Liver (tissue), 9 donors: ENCODE data around the gene SLC27A4. TPM values are rescaled to one million over a fixed set of nuclear protein-coding genes. Genes with fewer than 3 reads are reported as not detected.

ENCODE experiments used
- DNase-seq: peaks from one replicate; pipeline ENCODE4 v3.0.0-alpha.2; 2017; ENCODE audit warnings: low spot score
- H3K27ac ChIP-seq, 2 donors: one replicate each; pipeline ENCODE4 v1.7.0; 2013; ENCODE audit warnings: inconsistent platforms in 2 of 2, low read length in 2 of 2, control low read depth in 1 of 2, low read depth in 1 of 2, mild to moderate bottlenecking in 1 of 2
- H3K27me3 ChIP-seq, 4 donors: one replicate each; pipeline versions ENCODE4 v1.6.1 to v1.7.0; 2013; ENCODE audit warnings: low read length in 3 of 4, inconsistent platforms in 1 of 4, mild to moderate bottlenecking in 1 of 4, moderate library complexity in 1 of 4; ENCODE audit not compliant: control insufficient read depth in 4 of 4, insufficient read depth in 4 of 4
- H3K36me3 ChIP-seq, 4 donors: one replicate each; pipeline versions ENCODE4 v1.6.1 to v1.7.0; 2013; ENCODE audit warnings: low read length in 3 of 4, mild to moderate bottlenecking in 3 of 4, low read depth in 1 of 4, moderate library complexity in 1 of 4; ENCODE audit not compliant: control insufficient read depth in 4 of 4, insufficient read depth in 3 of 4
- H3K4me1 ChIP-seq, 4 donors: one replicate each; pipeline versions ENCODE4 v1.6.1 to v1.7.0; 2013; ENCODE audit warnings: low read length in 3 of 4, mild to moderate bottlenecking in 3 of 4, moderate library complexity in 1 of 4; ENCODE audit not compliant: control insufficient read depth in 4 of 4, insufficient read depth in 4 of 4
- H3K4me3 ChIP-seq, 3 donors: one replicate each; pipeline versions ENCODE4 v1.6.1 to v1.7.0; 2013; ENCODE audit warnings: low read length in 3 of 3, control low read depth in 1 of 3, low read depth in 1 of 3, mild to moderate bottlenecking in 1 of 3
- H3K9ac ChIP-seq, 2 donors: one replicate each; pipeline ENCODE4 v1.7.0; 2013; ENCODE audit warnings: low read length in 2 of 2, mild to moderate bottlenecking in 2 of 2, moderate library complexity in 2 of 2, control low read depth in 1 of 2, low read depth in 1 of 2
- H3K9me3 ChIP-seq, 4 donors: one replicate each; pipeline versions ENCODE4 v1.6.1 to v1.7.0; 2013; ENCODE audit warnings: low read length in 3 of 4; ENCODE audit not compliant: control insufficient read depth in 4 of 4
- ATF3 ChIP-seq: IDR thresholded peaks from 2 replicates; pipeline ENCODE4 v1.6.1; 2016; ENCODE audit warnings: antibody characterized with exemption
- CTCF ChIP-seq: fragments of 150-350 bp; IDR thresholded peaks from 2 replicates; pipeline ENCODE4 v1.5.1; 2017; ENCODE audit warnings: improper control_type of control experiment, low read depth, low read length; ENCODE audit not compliant: missing input control
- EGR1 ChIP-seq, 2 donors: IDR thresholded peaks; 2 replicates each; pipeline ENCODE4 v1.6.1; 2016 to 2018; ENCODE audit warnings: antibody characterized with exemption in 2 of 2, low read depth in 2 of 2
- FOXA1 ChIP-seq: IDR thresholded peaks from 2 replicates; pipeline ENCODE4 v1.6.1; 2016; ENCODE audit warnings: antibody characterized with exemption
- HNF4A ChIP-seq, 2 donors: conservative IDR thresholded peaks; 2 replicates each; pipeline ENCODE4 v1.6.1; 2016; ENCODE audit warnings: antibody characterized with exemption in 2 of 2, mild to moderate bottlenecking in 2 of 2
- HNF4G ChIP-seq: IDR thresholded peaks from 2 replicates; pipeline ENCODE4 v1.6.1; 2016; ENCODE audit warnings: antibody characterized with exemption
- MAX ChIP-seq: IDR thresholded peaks from 2 replicates; pipeline ENCODE4 v1.6.1; 2016; ENCODE audit warnings: antibody characterized with exemption
- NR2F2 ChIP-seq: IDR thresholded peaks from 2 replicates; pipeline ENCODE4 v1.6.1; 2016; ENCODE audit warnings: antibody characterized with exemption
- RAD21 ChIP-seq, 2 donors: IDR thresholded peaks; 2 replicates each; pipeline ENCODE4 v1.6.1; 2016; ENCODE audit warnings: antibody characterized with exemption in 2 of 2, mild to moderate bottlenecking in 2 of 2
- REST ChIP-seq: IDR thresholded peaks from 2 replicates; pipeline ENCODE4 v1.6.1; 2016; ENCODE audit warnings: antibody characterized with exemption, mild to moderate bottlenecking
- RXRA ChIP-seq, 2 donors: IDR thresholded peaks; 2 replicates each; pipeline ENCODE4 v1.6.1; 2017 to 2018; ENCODE audit warnings: antibody characterized with exemption in 2 of 2, mild to moderate bottlenecking in 1 of 2
- SP1 ChIP-seq: IDR thresholded peaks from 2 replicates; pipeline ENCODE4 v1.6.1; 2018; ENCODE audit warnings: antibody characterized with exemption, mild to moderate bottlenecking
- TAF1 ChIP-seq: conservative IDR thresholded peaks from 2 replicates; pipeline ENCODE4 v1.6.1; 2016; ENCODE audit warnings: antibody characterized with exemption, mild to moderate bottlenecking
- YY1 ChIP-seq: IDR thresholded peaks from 2 replicates; pipeline ENCODE4 v1.6.1; 2016; ENCODE audit warnings: antibody characterized with exemption, mild to moderate bottlenecking
- ZBTB33 ChIP-seq: IDR thresholded peaks from 2 replicates; pipeline ENCODE4 v1.6.1; 2016; ENCODE audit warnings: antibody characterized with exemption
- WGBS: extraction: QIAGEN DNeasy Blood & Tissue Kit; methylation state at CpG from one replicate; pipeline ENCODE4 v1.1.7; 2013; 5-methylcytosine and 5-hydroxymethylcytosine counted together
- polyA plus RNA-seq, 2 donors: library from polyadenylated mRNA; stranded (reverse) in 1 of 2; unstranded in 1 of 2; fragments of 200-250 nt in 1 of 2; fragments of >200 nt in 1 of 2; fragmentation: Nextera tagmentation in 1 of 2; extraction: Ambion mirVana in 1 of 2; gene quantifications; one replicate each; pipeline versions ENCODE4 v1.2.1 to v1.2.3, GENCODE V29; 2013 to 2015
- total RNA-seq, 2 donors: library from RNA; depleted of rRNA; stranded (reverse); fragments of >200 nt; gene quantifications; one replicate each; pipeline ENCODE4 v1.2.3, GENCODE V29; 2014
- donor health status: healthy.
- donor health status: healthy.
- donor health status: healthy.
- donor health status: healthy.
- donor health status: healthy.

Gene SLC27A4
- total and polyA plus RNA-seq, 4 donors: 5.9 to 36.4 (median 14.7) TPM

GRCh38 chr9:128292009-128292408 lies 48.3 kb upstream of the SLC27A4 start:
- peaks cover 2 to 15% (median 11%) of the 10 kb centered on the region in 4 donors for H3K4me1 ChIP-seq
- no peaks in the 10 kb centered on the region for H3K27me3 ChIP-seq
- no peaks in the 10 kb centered on the region for H3K9me3 ChIP-seq
- H3K36me3 ChIP-seq: peaks cover 2 to 11% (median 3%) of the 10 kb centered on the region in 4 donors
- H3K27ac ChIP-seq: no peak overlapping the region
- TF ChIP-seq TAF1: no peak
- DNase-seq: no peak
- H3K9ac ChIP-seq: no peak overlapping the region
- no peak overlapping the region for H3K4me3 ChIP-seq
- WGBS: 96% methylated on average over 3 of the region's 3 CpGs

- WGBS: 91% methylated on average over 4 of the region's 4 CpGs
- Histone ChIP-seq H3K4me3 (no peak overlapping the region), H3K9ac (no peak overlapping the region), H3K27ac (no peak overlapping the region), H3K4me1 (peaks cover 2 to 16% (median 13%) of the 10 kb centered on the region in 4 donors), H3K36me3 (peaks cover under 1 to 10% (median 3%) of the 10 kb centered on the region in 4 donors), H3K9me3 (no peaks in the 10 kb centered on the region), H3K27me3 (no peaks in the 10 kb centered on the region)
- DNase-seq: no peak
- TF ChIP-seq RXRA (IDR thresholded peaks at IDR 0.05) (no peak), ZBTB33 (no peak), ATF3 (no peak), NR2F2 (no peak), HNF4A (conservative IDR thresholded peaks at IDR 0.05) (no peak), REST (no peak), EGR1 (IDR thresholded peaks at IDR 0.05; ENCODE audit: low read depth in 2 of 2) (no peak), MAX (no peak), FOXA1 (no peak), SP1 (no peak), TAF1 (no peak), YY1 (no peak), RAD21 (IDR thresholded peaks at IDR 0.05) (no peak), CTCF (no peak), HNF4G (no peak)
Observed at GRCh38 chr9:128293091-128293490, 47.2 kb upstream of the SLC27A4 start.
